Renal pelvis (tissue), 4 donors: Measurements from ENCODE around the gene CPSF4L. TPM values are rescaled to one million over a fixed set of nuclear protein-coding genes. Genes with fewer than 3 reads are reported as not detected.

Experiments used
- DNase-seq: peaks from one replicate; pipeline ENCODE4 v3.0.0-alpha.2; 2013
- polyA plus RNA-seq, 3 donors: library from polyadenylated mRNA; unstranded; fragments of 120-200 nt; gene quantifications; one replicate each; pipeline ENCODE4 v1.2.1, GENCODE V29; 2013; ENCODE audit not compliant: insufficient read length in 3 of 3

Gene CPSF4L
- polyA plus RNA-seq, 3 donors, result 0.18 to 0.23 TPM; not detected in 1

DNA sequence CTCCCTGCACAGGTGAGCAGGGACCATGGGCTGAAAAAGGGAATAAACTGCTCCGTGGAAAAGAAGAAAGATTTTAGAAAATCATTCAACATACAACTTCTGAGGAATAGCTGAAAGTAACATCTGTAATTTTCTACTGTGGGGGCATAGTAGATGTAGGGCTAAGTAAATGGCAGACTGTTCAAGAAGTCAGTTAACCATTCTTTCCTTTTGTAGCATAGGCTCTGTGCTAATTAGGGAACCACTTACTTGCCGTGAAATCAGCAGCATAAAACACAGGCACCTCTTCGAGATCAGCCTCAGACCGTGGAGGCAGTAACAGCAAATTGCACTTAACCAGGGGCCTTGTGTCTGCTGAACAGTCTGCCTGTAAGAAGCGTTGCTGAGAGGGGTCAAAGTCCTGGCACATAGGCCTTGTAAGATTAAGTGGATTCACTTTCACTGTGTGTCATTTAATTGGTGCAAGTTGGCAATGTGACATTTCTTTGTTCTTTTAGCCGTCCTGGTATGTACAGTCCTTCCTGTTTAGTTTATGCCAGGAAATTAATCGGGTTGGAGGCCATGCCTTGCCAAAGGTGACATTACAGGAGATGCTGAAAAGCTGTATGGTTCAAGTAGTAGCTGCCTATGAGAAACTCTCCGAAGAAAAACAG lies 58.4 kb downstream of the CPSF4L start:
- peak; percentile 53 for DNase-seq

DNA sequence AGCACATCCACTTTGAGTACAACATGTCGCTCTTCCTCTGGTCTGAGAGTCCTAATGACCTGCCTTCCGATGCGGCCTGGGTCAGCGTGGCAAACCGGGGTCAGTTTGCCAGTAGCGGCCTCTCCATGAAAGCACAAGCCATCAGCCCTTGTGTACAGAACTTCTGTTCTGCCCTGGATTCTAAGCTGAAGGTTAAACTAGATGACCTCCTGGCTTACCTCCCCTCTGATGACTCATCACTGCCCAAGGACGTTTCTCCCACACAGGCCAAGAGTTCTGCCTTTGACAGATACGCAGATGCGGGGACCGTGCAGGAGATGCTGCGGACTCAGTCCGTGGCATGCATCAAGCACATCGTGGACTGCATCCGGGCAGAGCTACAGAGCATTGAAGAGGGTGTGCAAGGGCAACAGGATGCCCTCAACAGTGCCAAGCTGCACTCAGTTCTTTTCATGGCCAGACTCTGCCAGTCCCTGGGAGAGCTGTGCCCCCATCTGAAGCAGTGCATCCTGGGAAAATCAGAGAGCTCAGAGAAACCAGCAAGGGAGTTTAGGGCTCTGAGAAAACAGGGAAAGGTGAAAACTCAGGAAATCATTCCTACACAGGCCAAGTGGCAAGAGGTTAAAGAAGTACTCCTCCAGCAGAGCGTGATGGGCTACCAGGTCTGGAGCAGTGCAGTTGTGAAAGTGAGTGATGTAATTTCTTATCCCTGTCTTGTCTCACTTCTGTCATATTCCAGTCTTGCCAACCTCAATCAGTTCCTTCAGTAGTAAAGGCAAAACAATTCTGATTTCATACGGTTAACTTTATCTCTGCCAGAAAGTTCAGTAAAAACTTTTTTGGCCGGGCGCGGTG lies 60.2 kb downstream of the CPSF4L start:
- DNase-seq, result no peak

DNA sequence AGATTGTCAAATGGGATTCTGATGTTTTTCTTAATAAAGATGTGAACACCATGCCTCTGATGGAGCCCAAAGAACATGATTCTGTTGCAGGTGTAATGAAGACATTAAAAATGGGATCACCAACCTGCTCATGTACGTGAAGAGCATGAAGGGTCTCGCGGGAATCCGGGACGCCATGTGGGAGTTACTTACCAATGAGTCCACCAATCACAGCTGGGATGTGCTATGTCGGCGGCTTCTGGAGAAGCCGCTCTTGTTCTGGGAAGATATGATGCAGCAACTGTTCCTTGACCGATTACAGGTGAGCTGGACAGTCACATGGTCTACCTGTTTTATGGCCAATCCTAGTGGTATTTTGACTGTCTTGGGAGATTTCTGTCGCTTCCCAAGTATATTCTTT lies 61.2 kb downstream of the CPSF4L start:
- DNase-seq, result no peak

- DNase-seq, result no peak
These were observed 61.8 kb downstream of the CPSF4L start for GRCh38 chr17:73199751-73200317.

GRCh38 chr17:73198930-73199260 lies 62.8 kb downstream of the CPSF4L start:
- DNase-seq, result no peak

Other genes starting within 250 kb of the CPSF4L start
- gene SLC39A11, start 169.2 kb downstream of the CPSF4L start, polyA plus RNA-seq, result 10 to 100 TPM; 27.6 to 31.5 (median 30.7) TPM
- gene SSTR2, start 96.9 kb downstream of the CPSF4L start, polyA plus RNA-seq, result 1 to 10 TPM; 2.0 to 3.8 (median 3.1) TPM
- 10 to 100 TPM; 47.3 to 75.4 (median 60.0) TPM for gene COG1, start 68.8 kb downstream of the CPSF4L start, polyA plus RNA-seq
- 10 to 100 TPM; 48.5 to 57.9 (median 54.5) TPM for gene CDC42EP4, start 50.1 kb upstream of the CPSF4L start, polyA plus RNA-seq